GM19328 (cell line): ENCODE data around the gene WDR18.
"Not testable (repeated sequence)": the region's sequence is repeated elsewhere in the genome, so short reads cannot be mapped to it uniquely, and the experiment has no call there.

ENCODE experiments used
- ATAC-seq: cut with Tn5 transposase; IDR thresholded peaks from one replicate; pipeline ENCODE4 v1.9.1; 2021; ENCODE audit warnings: mild to moderate bottlenecking, moderate library complexity; ENCODE audit not compliant: unreplicated experiment

WDR18 gene

GRCh38 chr19:1018393-1018792 lies 34.2 kb downstream of the WDR18 start:
- ATAC-seq, result no peak

DNA sequence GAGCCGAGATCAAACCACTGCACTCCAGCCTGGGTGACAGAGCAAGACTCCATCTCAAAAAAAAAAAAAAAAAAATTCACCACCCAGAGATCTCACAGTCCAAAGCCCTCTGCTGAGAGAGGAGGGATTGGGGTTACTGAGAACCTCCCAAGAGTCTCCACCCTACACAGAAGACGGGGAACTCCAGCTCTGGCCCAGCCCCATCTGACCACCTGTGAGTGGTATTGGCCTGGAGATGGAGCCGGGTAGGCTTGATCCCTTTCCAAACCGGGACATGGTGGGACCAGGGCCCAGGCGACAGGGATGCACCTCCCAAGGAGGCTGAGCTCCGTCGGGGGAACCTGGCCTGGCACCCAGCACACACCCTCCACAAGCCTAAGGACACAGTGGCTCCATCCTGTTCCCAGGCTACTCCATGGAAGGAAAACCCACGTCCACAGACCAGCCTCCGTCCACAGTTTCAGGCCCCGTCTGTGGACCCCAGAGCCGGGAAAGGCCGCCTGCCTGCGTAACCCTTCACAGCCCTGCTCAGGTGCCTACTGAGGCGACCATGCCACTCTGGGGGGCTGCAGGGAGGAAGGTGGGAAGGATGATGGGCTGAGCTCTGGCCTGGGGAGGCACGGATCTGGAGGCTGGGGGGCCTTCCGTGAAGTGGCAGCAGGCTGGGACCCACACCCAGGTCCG lies 34.9 kb downstream of the WDR18 start:
- ATAC-seq, result no peak

- ATAC-seq, result no peak
Measured at GRCh38 chr19:1019616-1019961, 35.4 kb downstream of the WDR18 start.

DNA sequence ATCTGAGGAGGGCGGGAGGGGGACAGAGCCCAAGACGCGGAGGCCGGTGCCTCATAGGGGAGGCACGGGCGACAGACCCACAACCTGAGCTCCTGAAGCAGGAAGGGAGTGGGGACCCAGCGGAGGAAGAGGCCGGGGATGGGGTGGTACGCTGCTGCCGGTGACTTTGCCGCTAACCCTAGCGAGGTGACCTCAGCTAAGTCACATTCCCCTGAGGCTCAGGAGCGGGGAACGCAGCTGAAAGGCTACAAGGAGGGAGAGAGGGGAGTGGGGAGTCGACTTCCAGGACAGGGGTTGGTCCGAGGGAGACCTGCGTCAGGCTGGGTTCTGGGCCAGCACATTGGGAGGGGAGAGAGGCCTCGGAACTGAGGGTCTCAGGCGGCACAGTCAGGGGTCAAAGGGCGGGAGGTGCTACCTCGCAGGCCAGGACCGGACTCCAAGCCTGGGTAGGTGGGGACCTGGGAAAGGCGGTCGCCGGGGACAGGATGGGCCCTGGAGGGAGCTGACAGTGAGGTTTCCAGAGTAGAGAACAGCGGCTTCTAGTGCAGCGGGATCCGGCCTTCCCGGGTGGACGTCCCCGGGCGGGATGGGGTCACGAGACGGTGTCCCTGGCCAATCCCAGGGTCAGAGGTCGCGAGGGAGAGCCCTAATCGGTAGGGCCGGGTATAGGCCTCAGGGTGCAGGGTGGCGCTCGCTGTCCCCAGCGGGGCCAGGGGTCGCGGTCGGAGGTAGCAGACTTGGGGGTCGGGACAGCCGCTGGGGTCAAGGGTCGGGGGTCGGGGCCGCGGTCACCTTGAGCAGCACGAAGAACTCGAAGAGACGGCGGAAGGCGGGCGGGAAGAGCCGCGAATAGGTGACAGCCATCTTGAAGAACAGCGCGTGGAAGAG lies 36.1 kb downstream of the WDR18 start:
- ATAC-seq, result no peak

DNA sequence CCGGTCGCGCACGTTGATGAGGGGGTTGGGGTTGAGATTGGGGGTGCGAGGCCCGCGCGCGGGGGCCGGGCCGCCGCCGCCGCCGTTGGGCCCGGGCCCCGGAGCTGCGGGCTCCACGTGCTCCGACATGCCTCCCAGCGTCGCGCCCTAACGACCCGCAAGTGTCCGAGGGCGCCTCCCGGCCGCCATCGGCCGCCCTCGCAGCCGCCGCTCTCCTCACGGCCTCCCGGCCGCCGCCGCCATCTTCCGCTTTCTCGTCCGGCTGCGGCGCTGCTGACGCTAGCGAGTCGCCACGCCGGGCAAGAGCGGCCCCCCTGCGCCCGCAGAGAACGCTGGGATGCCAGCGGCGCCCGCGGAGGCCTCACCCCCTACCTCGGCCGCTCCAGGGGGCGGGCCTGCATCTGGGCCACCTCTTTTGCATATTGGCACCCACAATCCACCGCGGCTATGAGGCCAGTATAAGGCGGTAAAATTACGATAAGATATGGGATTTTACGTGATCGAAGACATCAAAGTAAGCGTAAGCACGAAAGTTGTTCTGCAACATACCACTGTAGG lies 36.8 kb downstream of the WDR18 start, which contains the start of gene TMEM259:
Gene TMEM259 (minus strand): TSS at position 256 of the 558 bp plus-strand sequence. CDS start 127 bp downstream, at position 129.
- ATAC-seq, result peak; percentile 73

DNA sequence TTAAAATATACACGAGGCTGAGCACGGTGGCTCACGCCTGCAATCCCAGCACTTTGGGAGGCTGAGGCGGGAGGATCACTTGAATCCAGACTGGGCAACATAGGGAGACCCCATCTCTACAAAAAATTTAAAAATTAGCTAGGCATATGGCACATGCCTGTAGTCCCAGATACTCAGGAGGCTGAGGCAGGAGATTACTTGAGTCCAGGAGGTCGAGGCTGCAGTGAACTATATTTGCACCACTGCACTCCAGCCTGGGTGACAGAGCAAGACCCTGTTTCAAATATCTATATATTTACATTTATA lies 39.7 kb downstream of the WDR18 start:
- not testable (repeated sequence) for ATAC-seq

DNA sequence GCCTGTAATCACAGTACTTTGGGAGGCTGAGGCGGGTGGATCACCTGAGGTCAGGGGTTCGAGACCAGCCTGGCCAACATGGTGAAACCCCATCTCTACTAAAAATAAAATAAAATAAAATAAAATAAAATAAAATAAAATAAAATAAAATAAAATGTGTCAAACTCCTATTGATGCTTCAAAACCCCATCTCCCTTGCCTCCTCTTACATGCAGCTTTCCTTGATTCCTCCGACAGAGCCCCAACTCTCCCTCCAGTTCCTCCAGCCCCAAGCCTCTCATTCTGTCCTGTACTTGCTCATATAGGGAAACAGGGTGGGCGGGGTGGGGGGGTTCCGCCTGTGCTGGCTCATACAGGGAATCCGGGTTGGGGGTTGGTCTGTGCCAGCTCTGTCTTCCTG lies 40.9 kb downstream of the WDR18 start:
- not testable (repeated sequence) for ATAC-seq

GRCh38 chr19:1025960-1026782 lies 42.0 kb downstream of the WDR18 start, which contains the start of gene CNN2:
Gene CNN2, plus strand, starts transcription at chr19:1026608. Its CDS starts 54 bp downstream, at chr19:1026662.
- ATAC-seq, result no peak

DNA sequence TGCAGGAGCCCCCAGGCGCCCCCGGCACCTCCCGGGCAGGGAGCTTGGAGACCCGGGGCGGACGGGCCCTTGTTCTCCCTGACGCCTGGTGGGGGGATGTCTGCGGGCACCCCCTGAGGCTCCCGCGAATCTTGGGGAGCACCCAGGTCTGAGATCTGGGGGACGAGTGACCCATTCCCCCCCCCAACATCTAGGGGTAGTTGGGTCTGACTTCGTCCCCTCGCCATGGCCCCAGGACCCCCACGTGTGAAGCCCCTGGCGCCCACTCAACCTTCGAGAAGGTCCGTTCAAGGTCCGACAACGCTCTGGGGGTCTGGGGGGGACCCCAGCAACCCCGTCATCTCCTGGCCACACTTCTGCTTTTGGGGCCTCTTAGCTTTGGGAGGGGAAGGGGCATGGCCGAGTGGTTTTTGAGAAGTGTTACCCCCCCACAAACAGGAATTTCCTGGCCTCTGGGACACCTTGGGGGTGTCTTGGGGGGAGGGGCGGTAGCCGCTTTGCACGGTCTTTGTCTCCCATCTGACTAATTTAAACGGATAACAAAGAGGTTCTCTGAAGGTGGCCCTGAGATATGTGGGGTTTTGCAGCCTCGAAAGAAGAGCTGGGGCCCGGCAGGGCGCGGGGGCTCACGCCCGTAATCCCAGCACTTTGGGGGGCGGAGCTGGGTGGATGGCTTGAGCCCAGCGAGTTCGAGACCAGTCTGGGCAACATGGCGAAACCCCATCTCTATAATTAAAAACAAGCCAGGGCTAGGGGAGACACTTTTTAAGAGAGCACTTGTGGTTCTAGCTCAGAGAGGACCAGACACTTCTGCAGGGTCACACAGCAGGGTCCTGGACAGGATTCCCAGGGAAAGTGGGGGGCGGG lies 42.9 kb downstream of the WDR18 start:
- ATAC-seq, result no peak

- ATAC-seq, result no peak
Measured at GRCh38 chr19:1027650-1028061, 43.5 kb downstream of the WDR18 start.

GRCh38 chr19:1028062-1028926 lies 44.1 kb downstream of the WDR18 start:
- no peak for ATAC-seq

- no peak for ATAC-seq
Measured at GRCh38 chr19:1032264-1032867, 48.2 kb downstream of the WDR18 start.

DNA sequence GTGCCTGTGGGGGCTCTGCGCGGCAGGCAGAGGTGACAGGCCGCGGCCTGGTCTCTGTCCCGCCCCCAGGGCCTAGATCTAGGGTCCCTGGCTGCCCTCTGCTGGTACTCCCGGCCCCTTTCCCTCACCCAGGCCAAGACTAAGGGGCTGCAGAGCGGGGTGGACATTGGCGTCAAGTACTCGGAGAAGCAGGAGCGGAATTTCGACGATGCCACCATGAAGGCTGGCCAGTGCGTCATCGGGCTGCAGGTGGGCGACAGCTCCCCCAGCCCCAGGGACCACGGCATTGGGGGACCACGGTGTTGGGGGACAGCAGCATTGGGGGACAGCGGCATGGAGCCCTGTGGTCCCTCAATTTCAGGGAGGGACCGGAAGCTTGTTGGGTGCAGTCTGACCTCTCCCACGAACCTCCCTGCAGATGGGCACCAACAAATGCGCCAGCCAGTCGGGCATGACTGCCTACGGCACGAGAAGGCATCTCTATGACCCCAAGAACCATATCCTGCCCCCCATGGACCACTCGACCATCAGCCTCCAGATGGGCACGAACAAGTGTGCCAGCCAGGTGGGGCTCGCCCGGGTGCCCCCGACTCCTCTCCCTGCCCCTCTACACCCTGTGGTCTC lies 52.0 kb downstream of the WDR18 start:
- ATAC-seq, result no peak

GRCh38 chr19:1037621-1038064 lies 53.5 kb downstream of the WDR18 start:
- ATAC-seq, result no peak

GRCh38 chr19:1038978-1039645 lies 55.0 kb downstream of the WDR18 start:
- ATAC-seq, result no peak

- peak; percentile 71 for ATAC-seq
Measured at GRCh38 chr19:1039646-1040475, 55.7 kb downstream of the WDR18 start, which contains the start of gene ABCA7. Gene ABCA7, plus strand, starts transcription at chr19:1040107. Its CDS starts 1,255 bp downstream, at chr19:1041362.
